ENCODE results near the gene DPP3. TPM values are rescaled to one million over a fixed set of nuclear protein-coding genes. Genes with fewer than 3 reads are reported as not detected.

The DPP3 gene
- total and polyA plus RNA-seq, 2 donors (not counting 1 experiment from before 2014, with no cell fraction given) = 21.5 to 40.6 TPM

- Mint-ChIP-seq H3K4me1 (no peaks in the 10 kb centered on the region), H3K27me3 (no peaks in the 10 kb centered on the region), H3K4me3 (no peak overlapping the region), H3K27ac (no peak overlapping the region), H3K9me3 (ENCODE audit: insufficient read depth) (no peaks in the 10 kb centered on the region)
- ATAC-seq (ENCODE audit: low read depth) (no peak), DNase-seq (no peak)
- ChIA-PET CTCF (no interaction called here), POLR2A (no interaction called here)
- 100% methylated on average over 1 of the region's 5 CpGs for WGBS (ENCODE audit: insufficient coverage)
- Histone ChIP-seq H3K79me2 (ENCODE audit: control insufficient read depth, insufficient read depth, low read length) (no peaks in the 10 kb centered on the region), H2AFZ (ENCODE audit: insufficient read depth, low read depth, low read length, poor library complexity, severe bottlenecking) (no peak overlapping the region), H3K27ac (ENCODE audit: low read length in 2 of 2) (no peak overlapping the region), H3K27me3 (replicated peaks in 1 of 4; ENCODE audit: control extremely low read depth in 1 of 4, control insufficient read depth in 3 of 4, insufficient read depth in 4 of 4, low read length in 3 of 4) (no peaks in the 10 kb centered on the region), H3K4me1 (ENCODE audit: control insufficient read depth in 2 of 2, insufficient read depth in 2 of 2, low read length in 2 of 2) (no peaks in the 10 kb centered on the region), H3K4me3 (ENCODE audit: control extremely low read depth in 1 of 5, extremely low read depth in 1 of 5, insufficient read depth in 1 of 5, low read depth in 2 of 5, low read length in 4 of 5) (no peak overlapping the region), H3K9me3 (ENCODE audit: control extremely low read depth in 1 of 3, control insufficient read depth in 2 of 3, insufficient read depth in 1 of 3, low read length in 2 of 3) (no peaks in the 10 kb centered on the region), H3K4me2 (replicated peaks; ENCODE audit: low read depth, low read length, poor library complexity, severe bottlenecking) (no peak overlapping the region), H4K20me1 (ENCODE audit: control insufficient read depth, insufficient read depth, low read length, poor library complexity, severe bottlenecking) (no peaks in the 10 kb centered on the region), H3K36me3 (replicated peaks in 1 of 2; ENCODE audit: control extremely low read depth in 1 of 2, control insufficient read depth in 1 of 2, extremely low read depth in 1 of 2, insufficient read depth in 2 of 2, low read length in 1 of 2) (peaks cover 1 to 29% of the 10 kb centered on the region in 2 experiments), H3K9ac (ENCODE audit: low read length) (no peak overlapping the region)
- intact Hi-C loops (cut with micrococcal nuclease) = no loop called here
- TF ChIP-seq CTCF (IDR thresholded peaks at IDR 0.05) = no peak
- TF ChIP-seq EZH2 (IDR thresholded peaks at IDR 0.05; ENCODE audit: borderline replicate concordance, insufficient read depth, low read depth, low read length, poor library complexity, severe bottlenecking) = no peak
These were observed 18.3 kb downstream of the DPP3 start for GRCh38 chr11:66498506-66498905.

- intact Hi-C loops (cut with micrococcal nuclease) = no loop called here
- H3K27me3 ChIP-seq (replicated peaks in 1 of 4; ENCODE audit: control extremely low read depth in 1 of 4, control insufficient read depth in 3 of 4, insufficient read depth in 4 of 4, low read length in 3 of 4) = no peaks in the 10 kb centered on the region
- Mint-ChIP-seq H3K27ac (no peak overlapping the region), H3K4me3 (no peak overlapping the region), H3K9me3 (ENCODE audit: insufficient read depth) (no peaks in the 10 kb centered on the region), H3K4me1 (peaks cover 3% of the 10 kb centered on the region), H3K27me3 (no peaks in the 10 kb centered on the region)
- TF ChIP-seq EZH2 (IDR thresholded peaks at IDR 0.05; ENCODE audit: borderline replicate concordance, insufficient read depth, low read depth, low read length, poor library complexity, severe bottlenecking) (no peak), CTCF (IDR thresholded peaks at IDR 0.05) (no peak)
- no peaks in the 10 kb centered on the region for H4K20me1 ChIP-seq (ENCODE audit: control insufficient read depth, insufficient read depth, low read length, poor library complexity, severe bottlenecking)
- H3K4me2 ChIP-seq (replicated peaks; ENCODE audit: low read depth, low read length, poor library complexity, severe bottlenecking) = no peak overlapping the region
- no peak overlapping the region for H3K9ac ChIP-seq (ENCODE audit: low read length)
- no peaks in the 10 kb centered on the region for H3K79me2 ChIP-seq (ENCODE audit: control insufficient read depth, insufficient read depth, low read length)
- POLR2A ChIA-PET = interaction anchor here (0.5 kb wide), 1 partner anchor 949 kb away, joined by 3 read pairs; no protein-coding TSS in a partner anchor
- CTCF ChIA-PET = no interaction called here
- DNase-seq (no peak), ATAC-seq (ENCODE audit: low read depth) (no peak)
- no peak overlapping the region for H3K4me3 ChIP-seq (ENCODE audit: control extremely low read depth in 1 of 5, extremely low read depth in 1 of 5, insufficient read depth in 1 of 5, low read depth in 2 of 5, low read length in 4 of 5)
- WGBS (ENCODE audit: insufficient coverage) = 100% methylated on average over 1 of the region's 1 CpG
- no peaks in the 10 kb centered on the region for H3K9me3 ChIP-seq (ENCODE audit: control extremely low read depth in 1 of 3, control insufficient read depth in 2 of 3, insufficient read depth in 1 of 3, low read length in 2 of 3)
- H3K4me1 ChIP-seq (ENCODE audit: control insufficient read depth in 2 of 2, insufficient read depth in 2 of 2, low read length in 2 of 2) = peaks cover 3 to 4% of the 10 kb centered on the region in 2 donors
- H3K27ac ChIP-seq (ENCODE audit: low read length in 2 of 2) = no peak overlapping the region
- peaks cover 3 to 13% of the 10 kb centered on the region in 2 experiments for H3K36me3 ChIP-seq (replicated peaks in 1 of 2; ENCODE audit: control extremely low read depth in 1 of 2, control insufficient read depth in 1 of 2, extremely low read depth in 1 of 2, insufficient read depth in 2 of 2, low read length in 1 of 2)
- no peak overlapping the region for H2AFZ ChIP-seq (ENCODE audit: insufficient read depth, low read depth, low read length, poor library complexity, severe bottlenecking)
These were observed 25.1 kb downstream of the DPP3 start for GRCh38 chr11:66505276-66505816.

Data from B cell (primary cell).